ENCODE data around the gene FSTL4.

DNA sequence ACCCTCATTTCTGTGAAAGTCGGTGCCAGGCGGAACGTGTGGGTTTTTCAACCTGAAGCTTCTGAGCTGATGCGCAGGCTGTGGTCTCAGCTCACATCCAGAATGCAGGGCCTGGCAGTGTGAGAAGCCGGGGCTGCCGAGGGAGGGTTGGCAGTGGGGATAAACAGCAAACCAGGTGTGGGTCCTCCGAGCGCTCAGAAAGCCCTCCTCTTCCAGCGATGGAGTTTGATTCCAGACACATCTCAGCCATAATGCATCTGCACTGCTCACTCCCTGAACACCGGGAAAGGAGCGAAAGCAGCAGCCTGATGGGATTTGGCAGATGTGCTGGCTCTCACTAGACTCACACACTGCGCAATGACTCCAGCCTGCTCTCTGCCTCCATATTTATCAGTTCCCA, 280.4 kb downstream of the FSTL4 start:
- TF ChIP-seq CTCF (IDR thresholded peaks at IDR 0.05; ENCODE audit: poor library complexity, severe bottlenecking) (no peak), EP300 (conservative IDR thresholded peaks at IDR 0.05; ENCODE audit: poor library complexity, severe bottlenecking) (no peak), POLR2AphosphoS5 (IDR thresholded peaks at IDR 0.05) (no peak), EZH2 (IDR thresholded peaks at IDR 0.05; ENCODE audit: borderline replicate concordance, insufficient read depth, low read length, poor library complexity, severe bottlenecking) (no peak)
- TF ChIP-seq, protein P1, sequence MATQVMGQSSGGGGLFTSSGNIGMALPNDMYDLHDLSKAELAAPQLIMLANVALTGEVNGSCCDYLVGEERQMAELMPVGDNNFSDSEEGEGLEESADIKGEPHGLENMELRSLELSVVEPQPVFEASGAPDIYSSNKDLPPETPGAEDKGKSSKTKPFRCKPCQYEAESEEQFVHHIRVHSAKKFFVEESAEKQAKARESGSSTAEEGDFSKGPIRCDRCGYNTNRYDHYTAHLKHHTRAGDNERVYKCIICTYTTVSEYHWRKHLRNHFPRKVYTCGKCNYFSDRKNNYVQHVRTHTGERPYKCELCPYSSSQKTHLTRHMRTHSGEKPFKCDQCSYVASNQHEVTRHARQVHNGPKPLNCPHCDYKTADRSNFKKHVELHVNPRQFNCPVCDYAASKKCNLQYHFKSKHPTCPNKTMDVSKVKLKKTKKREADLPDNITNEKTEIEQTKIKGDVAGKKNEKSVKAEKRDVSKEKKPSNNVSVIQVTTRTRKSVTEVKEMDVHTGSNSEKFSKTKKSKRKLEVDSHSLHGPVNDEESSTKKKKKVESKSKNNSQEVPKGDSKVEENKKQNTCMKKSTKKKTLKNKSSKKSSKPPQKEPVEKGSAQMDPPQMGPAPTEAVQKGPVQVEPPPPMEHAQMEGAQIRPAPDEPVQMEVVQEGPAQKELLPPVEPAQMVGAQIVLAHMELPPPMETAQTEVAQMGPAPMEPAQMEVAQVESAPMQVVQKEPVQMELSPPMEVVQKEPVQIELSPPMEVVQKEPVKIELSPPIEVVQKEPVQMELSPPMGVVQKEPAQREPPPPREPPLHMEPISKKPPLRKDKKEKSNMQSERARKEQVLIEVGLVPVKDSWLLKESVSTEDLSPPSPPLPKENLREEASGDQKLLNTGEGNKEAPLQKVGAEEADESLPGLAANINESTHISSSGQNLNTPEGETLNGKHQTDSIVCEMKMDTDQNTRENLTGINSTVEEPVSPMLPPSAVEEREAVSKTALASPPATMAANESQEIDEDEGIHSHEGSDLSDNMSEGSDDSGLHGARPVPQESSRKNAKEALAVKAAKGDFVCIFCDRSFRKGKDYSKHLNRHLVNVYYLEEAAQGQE (IDR thresholded peaks at IDR 0.05; ENCODE audit: borderline replicate concordance), result no peak

All from neural cell (in vitro differentiated cells).